Fibroblast of the conjunctiva (primary cell): Measurements from ENCODE around the gene GPRC5C.

Experiments used
- DNase-seq: peaks from one replicate; pipeline ENCODE4 v3.0.0-alpha.2; 2010; ENCODE audit warnings: low read depth

GPRC5C gene

DNA sequence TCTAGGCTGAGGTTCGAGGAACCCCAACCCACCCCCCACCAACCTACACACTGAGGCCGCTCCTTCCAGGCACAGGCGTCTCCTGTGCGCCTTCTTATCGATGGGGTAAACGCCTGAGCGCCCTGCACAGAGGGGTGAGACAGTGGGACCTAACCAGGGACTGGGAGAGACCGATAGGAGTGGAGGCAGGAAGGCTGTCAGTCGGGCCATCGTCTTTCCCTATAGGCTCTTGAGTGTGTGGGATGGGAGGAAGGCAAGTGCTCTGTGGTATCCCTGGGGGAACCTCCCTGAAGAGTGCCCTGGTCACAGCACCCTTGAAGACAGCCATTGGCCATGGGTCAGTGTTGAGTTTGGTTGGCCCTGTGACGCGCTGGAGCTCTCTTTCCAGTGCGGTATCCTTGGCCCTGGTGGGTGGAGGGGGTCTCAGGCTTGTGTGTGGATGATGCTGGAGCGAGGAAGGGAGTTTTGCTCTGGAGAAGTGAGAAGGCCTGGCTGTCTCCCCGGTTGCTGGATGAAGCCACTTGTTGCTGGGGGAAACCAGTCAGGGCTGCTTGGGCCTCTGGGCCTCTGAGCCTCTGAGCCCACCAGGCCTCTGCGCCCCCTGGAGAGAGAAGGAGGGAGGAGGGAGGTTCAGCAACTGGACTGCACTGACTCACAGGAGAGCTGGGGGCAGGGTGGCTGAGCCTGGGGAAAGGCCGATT is 1.7 kb downstream of the GPRC5C start:
- DNase-seq: no peak

DNA sequence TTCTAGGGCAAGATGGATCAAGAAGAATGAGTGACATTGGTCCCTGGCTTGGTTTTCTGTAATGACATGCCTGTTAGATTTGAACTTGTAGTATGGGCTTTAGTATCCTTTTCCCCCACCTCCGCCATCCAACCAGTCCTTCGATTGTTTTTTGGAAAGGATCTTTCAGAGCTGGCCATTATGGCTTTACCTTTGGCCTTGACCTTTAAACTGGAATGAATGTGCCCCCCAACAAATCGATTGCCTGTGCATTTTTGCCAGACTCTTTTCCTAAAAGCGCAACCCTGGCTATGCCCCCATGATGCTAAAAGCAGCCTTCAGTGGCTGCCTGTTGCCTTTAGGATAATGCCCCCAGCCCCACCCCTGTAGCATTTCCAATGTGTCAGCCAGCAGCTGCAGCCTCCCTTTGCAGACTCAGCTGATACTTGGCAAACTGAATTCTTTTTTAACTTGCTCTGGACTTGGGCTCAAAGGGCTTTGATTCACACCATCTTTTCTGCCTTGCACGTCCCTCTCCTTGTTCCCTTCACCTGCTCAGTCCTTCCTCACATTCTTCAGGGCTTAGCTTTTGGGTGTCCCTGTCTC is 4.0 kb downstream of the GPRC5C start:
- DNase-seq: no peak

DNA sequence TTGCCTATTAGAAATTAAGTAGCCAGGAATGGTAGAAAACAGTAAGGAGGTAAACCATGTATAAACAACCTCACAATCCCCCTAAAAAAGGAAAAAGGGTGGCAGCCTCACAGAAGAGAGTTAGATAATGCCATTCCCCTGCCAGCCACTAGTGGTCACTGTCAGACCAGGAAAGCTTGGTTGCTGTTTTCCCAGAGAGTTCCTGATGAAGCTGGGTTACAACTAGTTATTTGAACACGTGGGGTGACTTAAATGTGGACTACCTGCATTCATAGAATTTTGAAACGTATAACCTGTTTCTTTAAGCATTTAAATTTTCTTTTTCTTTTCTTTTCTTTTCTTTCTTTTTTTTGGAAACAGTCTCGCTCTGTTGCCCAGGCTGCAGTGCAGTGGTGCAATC is 5.8 kb downstream of the GPRC5C start:
- DNase-seq: no peak

DNA sequence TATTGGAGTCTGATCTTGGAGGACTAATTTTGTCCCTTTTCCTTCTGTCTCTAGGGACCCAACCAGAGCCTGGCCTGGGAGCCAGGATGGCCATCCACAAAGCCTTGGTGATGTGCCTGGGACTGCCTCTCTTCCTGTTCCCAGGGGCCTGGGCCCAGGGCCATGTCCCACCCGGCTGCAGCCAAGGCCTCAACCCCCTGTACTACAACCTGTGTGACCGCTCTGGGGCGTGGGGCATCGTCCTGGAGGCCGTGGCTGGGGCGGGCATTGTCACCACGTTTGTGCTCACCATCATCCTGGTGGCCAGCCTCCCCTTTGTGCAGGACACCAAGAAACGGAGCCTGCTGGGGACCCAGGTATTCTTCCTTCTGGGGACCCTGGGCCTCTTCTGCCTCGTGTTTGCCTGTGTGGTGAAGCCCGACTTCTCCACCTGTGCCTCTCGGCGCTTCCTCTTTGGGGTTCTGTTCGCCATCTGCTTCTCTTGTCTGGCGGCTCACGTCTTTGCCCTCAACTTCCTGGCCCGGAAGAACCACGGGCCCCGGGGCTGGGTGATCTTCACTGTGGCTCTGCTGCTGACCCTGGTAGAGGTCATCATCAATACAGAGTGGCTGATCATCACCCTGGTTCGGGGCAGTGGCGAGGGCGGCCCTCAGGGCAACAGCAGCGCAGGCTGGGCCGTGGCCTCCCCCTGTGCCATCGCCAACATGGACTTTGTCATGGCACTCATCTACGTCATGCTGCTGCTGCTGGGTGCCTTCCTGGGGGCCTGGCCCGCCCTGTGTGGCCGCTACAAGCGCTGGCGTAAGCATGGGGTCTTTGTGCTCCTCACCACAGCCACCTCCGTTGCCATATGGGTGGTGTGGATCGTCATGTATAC is 8.0 kb downstream of the GPRC5C start:
- no peak for DNase-seq

DNA sequence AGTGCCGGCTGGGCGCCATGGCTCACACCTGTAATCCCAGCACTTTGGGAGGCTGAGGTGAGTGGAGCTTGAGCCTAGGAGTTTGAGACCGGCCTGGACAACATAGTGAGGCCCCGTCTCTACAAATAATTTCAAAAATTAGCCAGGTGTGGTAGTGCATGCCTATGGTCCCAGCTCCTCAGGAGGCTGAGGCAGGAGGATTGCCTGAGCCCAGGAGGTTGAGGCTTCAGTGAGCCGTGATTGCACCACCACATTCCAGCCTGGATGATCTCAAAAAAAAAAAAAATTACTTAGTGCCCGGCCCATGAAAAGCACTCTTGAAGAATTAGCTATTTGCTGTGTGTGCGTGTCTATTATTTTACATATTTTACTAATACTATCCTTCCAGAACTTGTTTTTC is 9.6 kb downstream of the GPRC5C start:
- DNase-seq: no peak

DNA sequence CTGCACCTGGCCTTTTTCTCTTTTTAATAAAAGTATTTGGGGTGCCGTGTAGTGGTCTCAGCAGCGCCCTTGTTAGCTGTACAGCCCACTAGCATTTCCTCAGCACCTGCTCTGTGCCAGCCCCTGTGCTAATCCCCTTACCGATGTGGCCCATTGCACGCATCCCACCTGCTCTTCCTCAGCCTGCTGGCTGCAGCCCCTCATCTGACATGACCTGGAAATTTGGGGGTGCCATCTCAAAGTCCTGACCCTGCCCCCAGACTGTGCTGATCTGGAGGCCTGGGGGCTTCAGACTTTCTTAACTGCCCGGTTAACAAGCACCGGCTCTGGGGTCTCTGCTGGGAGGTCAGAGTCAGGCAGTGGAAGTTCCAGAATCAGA is 10.4 kb downstream of the GPRC5C start:
- no peak for DNase-seq

DNA sequence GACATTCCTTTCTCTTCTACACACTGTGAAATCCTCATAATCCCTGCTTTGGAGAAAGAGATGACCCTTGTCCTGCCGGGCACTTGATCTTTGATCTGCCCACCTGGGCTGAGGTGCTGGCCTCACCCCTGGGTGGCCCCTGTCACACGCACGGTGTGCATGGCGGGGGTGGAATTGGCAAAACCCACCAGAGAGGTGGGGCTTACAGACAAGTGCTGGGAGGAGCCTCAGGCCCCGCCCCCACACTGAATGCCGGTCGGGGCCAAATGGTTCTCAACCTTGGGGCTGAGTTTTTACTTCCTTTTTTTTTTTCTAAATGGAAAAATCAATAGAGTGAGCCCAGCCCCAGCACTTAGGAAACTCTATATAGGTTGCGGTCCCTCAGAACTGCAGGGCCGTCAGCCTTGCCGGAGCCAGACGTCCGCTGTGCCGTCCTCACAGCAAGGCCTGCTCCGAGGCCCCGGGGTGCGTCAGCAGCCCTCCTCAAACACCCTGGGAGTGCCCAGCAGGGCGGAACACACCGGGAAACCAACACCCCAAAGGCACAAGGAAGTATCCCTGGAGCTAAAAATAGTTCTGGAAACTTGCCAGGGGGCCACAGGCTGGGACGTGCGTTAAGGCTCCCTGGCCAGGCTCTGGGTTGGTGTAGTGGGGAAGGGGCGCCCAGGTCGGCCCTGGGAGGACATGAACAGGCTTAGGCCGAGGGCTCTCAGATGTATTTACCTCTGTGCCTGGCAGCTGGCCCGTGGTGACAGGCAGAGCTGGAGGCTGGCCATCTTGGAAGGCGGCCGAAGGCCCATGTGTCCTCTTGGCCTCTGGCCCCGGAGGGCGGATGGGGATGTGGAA is 11.0 kb downstream of the GPRC5C start:
- DNase-seq: no peak

DNA sequence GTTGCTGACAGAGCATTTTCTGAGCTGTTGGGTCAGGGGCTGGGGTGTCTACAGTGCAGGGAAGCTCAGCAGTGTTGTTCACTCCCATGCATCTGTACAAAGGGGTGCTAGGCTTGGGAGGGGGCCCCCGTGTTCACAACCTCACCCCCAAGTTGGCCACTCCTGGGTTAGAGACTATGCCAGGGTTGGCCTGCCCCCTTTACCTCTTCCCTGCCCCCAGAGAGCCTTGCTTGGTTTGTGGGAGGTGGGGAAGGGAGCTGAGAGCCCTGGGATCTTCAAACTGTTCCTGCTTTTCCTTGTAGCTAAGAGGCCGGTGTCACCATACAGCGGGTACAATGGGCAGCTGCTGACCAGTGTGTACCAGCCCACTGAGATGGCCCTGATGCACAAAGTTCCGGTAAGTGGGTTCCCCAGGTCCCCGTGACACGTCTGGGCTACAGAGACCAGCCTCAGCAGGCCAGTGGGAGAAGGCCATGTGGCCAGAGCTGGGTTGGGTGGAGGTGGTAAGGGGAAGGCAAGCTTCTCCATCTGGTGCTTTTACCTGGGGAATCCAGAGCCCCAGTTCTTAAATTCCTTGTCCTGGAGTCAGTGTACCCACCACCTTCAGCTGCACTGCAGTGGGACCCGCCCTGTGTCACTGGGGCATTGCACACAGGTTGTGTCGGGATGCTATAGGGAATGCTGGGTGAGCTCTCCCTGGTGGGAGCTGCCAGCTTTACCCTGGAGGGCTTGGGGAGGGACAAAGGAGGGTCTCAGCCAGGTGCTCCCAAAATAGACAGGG is 11.8 kb downstream of the GPRC5C start:
- DNase-seq: no peak

DNA sequence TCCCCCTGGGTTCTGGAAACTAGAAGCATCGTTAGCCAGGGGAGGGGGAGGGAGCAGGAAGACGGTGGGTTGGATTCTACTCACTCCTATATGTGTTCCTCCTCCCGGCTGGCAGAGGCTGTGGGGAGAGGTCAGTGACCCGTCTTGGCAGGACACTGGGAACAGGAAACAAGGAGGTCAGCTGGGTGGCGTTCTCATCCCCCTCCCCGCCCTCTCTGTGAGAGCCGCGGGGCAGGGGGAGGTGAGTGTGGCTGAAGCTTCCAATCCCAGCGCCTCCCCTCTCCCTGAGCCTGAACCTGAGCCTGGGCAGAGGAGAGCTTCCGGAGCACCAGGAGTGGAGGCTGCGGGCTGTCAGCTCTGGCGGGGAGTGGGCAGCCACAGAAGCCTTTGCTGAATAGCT is 12.5 kb downstream of the GPRC5C start:
- DNase-seq: no peak

DNA sequence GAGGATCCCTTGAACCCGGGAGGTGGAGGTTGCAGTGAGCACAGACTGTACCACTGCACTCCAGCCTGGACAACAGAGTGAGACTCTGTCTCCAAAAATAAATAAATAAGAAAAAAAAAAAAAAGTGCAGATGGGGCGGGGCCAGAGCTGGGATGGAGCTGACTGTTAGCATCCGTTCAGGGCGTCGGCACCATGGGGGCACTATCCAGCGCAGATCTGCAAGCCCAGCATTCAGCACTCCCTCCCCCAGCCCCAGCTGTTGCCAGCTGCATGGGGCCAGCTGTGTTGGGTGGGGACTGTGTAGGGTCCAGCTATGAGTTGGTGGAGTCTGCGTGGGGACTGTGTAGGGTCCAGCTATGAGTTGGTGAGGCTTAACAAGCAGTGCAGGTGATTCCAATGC is 13.3 kb downstream of the GPRC5C start:
- no peak for DNase-seq

DNA sequence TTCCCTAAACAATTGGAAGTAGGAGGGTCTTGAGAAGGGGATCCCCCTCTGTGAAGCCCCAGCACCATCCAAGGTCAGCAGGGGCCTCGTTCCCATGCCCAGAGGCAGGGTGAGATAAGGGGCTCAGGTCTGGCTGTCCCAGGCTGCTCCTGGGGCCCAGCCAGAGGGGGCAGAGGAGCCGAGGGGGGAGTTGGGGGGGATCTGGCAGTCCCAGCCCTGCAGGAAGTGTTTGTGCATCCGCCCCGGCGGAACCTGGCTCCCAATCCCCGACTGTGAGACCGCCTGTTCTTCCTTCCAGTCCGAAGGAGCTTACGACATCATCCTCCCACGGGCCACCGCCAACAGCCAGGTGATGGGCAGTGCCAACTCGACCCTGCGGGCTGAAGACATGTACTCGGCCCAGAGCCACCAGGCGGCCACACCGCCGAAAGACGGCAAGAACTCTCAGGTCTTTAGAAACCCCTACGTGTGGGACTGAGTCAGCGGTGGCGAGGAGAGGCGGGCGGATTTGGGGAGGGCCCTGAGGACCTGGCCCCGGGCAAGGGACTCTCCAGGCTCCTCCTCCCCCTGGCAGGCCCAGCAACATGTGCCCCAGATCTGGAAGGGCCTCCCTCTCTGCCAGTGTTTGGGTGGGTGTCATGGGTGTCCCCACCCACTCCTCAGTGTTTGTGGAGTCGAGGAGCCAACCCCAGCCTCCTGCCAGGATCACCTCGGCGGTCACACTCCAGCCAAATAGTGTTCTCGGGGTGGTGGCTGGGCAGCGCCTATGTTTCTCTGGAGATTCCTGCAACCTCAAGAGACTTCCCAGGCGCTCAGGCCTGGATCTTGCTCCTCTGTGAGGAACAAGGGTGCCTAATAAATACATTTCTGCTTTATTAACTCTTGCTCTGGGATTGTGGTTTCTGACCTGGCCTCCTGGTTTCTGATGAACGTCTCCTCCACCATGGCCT is 14.9 kb downstream of the GPRC5C start:
- DNase-seq: no peak

DNA sequence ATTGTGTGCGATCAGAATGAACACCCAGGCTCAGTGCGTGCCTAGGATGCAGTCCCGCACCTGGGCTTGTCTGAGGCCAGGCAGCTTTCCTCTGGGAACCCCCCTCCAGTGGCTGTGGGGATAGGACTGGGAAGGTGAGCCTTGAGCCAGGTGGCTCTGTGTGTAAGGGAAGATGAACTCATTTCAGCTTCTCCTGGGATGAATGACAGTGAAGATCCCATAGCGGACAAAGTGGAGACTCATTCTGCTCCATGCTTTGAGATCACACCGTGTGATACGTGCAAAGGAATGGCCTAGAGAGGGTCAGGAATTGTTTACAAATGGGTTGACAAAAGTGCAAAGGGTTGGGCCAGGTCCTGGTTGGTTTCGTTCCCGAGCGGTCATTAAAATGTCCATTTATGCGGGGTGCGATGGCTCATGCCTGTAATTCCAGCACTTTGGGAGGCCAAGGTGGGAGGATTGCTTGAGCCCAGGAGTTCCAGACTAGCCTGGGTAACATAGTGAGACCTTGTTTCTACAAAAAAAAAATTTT is 15.8 kb downstream of the GPRC5C start:
- no peak for DNase-seq

DNA sequence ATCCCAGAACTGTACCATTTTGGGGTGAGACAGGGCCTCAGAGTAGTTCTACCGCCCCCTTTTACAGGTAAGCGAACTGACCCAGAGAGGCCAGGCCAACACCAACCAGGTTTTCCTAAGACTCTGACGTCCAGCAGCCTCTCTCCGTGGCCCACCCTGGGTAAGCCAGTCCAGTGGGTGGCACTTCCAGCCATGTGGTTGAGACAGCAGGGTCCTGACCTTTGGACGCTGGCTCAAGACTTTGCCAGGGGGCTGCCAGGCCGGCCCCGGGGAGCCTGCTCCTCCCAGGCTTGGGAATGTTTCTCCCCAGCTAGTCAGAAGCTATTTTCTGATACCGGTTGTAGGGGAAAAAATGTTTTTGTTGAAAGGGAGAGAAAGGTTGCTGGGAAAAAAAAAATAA is 16.9 kb downstream of the GPRC5C start:
- DNase-seq: no peak

DNA sequence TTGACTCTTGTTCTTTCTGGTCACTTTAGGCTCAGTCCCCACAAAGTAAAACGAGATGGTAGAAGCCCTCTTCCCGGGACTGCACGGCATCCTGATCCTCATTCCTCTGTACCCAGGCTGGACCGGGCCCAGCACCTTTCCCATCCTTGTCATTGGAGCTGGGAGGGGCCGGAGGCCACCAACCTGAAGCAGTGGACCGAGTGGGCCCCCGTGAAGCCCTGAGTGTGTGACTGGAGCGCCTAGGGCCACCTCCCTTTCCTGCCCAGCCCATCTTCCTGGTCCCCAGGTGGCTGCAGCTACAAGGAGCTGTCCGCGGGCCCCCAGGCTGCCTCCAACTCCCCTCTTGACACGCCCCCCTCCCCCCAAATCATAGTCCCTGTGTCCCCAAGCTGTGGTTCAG is 17.4 kb downstream of the GPRC5C start:
- no peak for DNase-seq

DNA sequence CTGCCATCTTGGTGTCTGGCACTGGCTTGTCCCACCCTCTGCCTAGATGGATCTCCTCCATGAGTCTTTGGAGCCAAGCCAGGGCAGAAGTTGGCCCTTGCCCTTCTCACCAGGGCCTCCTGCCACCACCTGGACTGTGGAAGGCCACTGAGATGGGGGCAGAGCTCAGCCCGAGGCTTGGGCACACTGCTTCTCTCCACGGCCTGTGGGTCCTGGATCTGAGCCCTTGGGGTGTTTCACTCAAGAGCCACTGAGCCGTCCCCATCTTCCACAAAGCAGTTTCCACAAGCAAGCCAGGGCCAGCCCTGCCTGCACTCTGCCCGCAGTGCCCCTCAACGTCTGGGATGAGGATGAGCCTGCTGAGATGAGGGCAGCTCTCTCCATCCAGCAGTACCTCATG is 17.9 kb downstream of the GPRC5C start:
- DNase-seq: no peak

DNA sequence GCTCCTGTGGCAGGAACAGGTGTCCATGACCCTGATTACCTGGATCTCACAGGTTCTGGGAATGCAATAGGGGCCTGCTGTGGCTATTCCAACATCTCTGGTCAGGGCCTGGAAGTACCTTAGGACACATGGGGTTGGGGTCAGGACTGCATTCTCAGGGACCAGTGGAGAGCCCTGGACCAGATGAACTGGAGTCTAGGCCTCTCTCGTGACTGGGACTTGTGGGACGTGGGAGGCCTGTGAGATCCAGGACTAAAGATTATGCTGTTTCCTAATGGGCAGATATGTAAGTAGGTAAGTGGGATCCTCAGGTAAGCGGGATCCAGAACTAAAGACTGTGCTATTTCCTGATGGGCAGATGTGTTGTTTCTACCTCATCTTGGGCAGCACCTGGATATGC is 18.3 kb downstream of the GPRC5C start:
- no peak for DNase-seq

DNA sequence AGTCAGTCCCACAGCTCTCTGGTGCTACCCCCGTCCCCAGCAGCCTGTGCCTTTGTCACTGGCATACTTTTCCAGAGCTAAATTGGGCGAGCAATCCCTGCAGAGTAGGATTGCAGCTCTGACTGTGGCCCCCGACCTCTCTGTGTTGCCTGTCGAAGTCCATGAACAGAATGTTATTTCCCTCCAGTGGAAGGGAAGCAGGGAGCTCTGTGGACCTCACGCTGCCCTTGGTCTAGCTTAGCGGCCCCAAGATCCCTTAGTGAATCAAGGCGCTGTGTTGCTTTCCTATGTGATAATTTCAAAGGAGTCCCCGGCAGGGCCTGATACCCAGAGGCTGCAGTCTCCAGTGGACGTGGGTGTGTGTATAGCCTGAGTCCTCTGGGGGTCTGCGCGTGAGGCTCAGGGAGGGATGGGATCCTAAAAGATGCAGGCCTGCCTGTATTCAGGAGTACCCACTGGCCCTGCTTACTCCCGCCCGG is 19.1 kb downstream of the GPRC5C start:
- DNase-seq: no peak

DNA sequence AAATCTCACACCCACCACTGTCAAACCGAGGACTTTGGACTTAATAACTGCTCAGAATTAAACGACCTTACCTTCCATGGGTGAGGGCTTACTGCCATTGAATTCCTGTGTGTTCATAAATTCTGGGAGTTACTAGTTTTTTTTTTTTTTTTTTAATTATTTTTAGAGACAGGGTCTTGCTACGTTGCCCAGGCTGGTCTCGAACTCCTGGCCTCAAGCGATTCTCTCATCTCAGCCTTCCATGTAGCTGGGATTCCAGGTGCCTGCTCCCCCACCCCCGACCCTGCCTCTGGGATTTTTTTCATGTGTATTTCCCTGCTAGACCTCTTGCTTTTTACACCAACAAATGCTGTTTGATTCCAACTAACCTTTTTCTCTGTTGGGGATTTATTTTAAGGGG is 19.7 kb downstream of the GPRC5C start:
- DNase-seq: no peak

DNA sequence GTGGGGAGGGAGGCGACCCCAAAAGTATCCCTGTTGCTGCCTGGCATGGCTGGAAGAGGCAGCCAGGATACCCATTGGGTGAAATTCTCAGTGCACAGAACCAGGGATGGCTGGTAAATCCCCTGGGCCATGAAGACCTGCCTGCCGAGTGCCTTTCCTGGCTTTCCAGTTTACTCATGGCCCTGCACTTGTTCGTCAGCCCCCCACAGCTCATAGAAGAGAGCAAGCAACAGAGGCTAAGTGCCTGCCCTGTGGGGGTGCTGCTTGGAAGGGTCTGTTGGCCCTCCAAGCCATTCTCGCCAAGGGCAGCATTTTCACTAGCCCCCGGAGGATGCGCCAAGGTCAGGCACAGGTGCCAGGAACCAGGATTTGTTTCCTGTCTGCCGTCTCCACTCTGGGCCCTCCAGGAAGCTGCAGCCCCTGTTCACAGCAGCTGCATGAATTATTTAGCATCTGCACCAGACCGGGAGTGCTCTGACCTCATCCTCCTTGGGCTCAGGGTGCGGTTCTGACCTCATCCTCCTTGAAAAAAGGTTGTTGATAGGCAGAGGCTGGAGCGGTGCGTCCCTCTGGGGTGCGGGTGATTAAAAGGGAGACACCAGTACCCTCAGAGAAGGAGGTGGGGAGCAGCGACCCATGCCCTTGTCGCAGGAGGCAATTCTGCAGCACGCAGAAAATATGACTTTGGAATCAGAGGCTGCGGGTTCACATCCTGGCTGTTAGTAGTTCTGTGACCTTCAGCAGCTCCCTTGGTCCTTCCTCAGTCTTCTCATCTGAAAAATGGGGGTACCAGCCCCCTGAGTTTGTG is 20.3 kb downstream of the GPRC5C start:
- DNase-seq: no peak
